Activated T-cell treated with anti-CD3 and anti-CD28 coated beads for 48 hours (primary cell): ENCODE results near the gene SYNE2.
"Not testable (repeated sequence)": the region's sequence is repeated elsewhere in the genome, so short reads cannot be mapped to it uniquely, and the experiment has no call there.

Experiments used
- DNase-seq: peaks from one replicate; pipeline ENCODE4 v3.0.0-alpha.2; 2020; ENCODE audit warnings: low read depth

Gene SYNE2

DNA sequence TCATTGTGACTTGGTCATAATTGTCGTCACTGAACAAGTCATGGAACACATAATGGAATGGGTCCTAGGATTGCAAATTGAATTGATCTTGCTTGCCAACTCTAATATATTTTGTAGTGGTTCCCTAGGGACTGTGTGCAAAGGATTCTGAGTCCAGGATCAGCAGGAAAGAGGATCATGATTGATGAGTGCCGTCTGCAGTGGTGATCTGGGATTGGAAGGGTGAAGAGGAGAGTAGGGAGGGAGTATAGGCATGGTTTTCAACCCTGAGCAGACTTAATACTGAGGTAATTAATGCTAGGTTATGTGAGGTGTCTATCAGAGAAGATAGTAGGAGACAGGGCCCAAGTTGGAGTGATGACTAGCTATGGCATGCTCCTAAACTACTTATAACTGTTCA is 272.5 kb downstream of the SYNE2 start:
- no peak for DNase-seq

- DNase-seq, result no peak
Observed at GRCh38 chr14:64126548-64126947, 273.7 kb downstream of the SYNE2 start.

DNA sequence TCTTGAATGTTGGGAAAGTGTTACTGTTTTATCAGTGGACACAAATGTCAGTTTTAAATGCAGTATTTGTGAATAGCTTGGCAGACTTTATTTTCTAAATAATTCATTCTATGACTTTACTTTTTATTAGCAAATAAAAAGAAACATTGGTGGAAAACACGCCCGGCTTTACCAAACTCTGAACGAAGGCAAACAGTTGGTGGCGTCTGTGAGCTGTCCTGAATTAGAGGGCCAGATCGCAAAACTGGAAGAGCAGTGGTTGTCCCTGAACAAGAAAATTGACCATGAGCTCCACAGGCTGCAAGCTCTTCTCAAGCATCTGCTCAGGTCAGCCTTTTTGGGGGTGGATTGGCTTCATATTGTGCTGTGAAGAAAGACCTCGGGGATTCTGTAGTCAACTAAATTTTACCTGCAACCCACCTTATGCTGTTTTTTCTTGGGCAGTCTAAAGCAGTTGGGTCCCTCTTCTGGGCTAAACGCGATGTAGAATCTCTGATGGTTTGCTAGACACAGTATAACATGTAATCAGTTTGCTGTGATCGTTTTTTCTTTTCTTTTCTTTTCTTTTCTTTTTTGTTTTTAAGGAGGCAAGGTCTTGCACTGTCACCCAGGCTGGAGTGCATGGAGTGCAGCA is 285.0 kb downstream of the SYNE2 start:
- DNase-seq, result no peak

DNA sequence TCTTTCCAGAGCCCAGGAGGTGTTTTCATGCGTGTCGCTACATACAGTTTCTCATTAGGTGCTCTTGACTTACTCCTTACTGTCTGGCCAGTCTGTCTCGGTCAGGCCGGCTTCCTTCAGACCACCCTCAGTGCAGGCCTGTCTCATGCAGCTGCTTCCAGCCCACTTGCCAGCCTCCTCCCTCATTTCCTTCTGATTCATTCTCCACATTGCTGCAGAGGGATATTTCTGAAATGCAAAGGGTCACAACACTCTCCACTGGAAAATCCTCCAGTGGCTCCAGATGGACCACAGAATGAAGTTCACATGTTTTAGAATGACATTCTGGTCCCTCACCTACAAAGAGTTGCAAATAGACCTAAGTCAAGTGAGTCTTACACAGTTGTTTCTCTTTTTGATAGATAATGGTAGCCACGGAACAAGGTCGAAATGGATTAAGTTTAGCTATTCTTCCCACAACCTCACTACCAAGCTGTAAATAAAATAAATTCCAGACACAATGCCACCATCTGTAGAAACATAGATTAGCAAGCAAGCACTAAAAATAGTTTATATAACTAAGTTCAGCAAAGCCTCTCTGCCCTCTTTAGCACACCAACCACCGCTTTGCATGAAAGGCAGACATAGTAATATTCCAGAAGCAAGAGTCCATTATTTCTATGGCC is 294.5 kb downstream of the SYNE2 start:
- DNase-seq, result no peak

- no peak for DNase-seq
Observed at GRCh38 chr14:64149921-64150320, 297.1 kb downstream of the SYNE2 start.

GRCh38 chr14:64158608-64159007 is 305.8 kb downstream of the SYNE2 start:
- DNase-seq, result no peak

DNA sequence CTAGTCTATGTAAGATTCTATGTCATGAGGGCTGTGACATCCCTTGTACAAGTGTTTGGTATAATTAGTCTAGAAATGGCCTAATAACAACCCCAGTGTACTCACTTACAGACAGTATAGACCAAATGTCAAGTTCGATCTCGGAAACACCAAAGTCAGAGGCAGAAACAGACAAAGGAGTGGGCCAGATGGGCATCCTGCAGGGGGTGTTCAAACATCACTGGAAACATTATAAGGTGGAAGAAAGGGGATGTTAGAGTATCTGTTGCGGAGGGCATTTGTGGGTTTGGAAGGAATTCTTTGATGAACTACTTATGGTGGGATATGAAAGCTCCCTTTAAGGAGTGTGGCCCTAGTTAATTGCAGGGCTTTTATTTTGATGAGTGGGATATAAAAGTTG is 306.8 kb downstream of the SYNE2 start:
- DNase-seq, result no peak

- DNase-seq, result no peak
Observed at GRCh38 chr14:64170181-64170580, 317.4 kb downstream of the SYNE2 start.

DNA sequence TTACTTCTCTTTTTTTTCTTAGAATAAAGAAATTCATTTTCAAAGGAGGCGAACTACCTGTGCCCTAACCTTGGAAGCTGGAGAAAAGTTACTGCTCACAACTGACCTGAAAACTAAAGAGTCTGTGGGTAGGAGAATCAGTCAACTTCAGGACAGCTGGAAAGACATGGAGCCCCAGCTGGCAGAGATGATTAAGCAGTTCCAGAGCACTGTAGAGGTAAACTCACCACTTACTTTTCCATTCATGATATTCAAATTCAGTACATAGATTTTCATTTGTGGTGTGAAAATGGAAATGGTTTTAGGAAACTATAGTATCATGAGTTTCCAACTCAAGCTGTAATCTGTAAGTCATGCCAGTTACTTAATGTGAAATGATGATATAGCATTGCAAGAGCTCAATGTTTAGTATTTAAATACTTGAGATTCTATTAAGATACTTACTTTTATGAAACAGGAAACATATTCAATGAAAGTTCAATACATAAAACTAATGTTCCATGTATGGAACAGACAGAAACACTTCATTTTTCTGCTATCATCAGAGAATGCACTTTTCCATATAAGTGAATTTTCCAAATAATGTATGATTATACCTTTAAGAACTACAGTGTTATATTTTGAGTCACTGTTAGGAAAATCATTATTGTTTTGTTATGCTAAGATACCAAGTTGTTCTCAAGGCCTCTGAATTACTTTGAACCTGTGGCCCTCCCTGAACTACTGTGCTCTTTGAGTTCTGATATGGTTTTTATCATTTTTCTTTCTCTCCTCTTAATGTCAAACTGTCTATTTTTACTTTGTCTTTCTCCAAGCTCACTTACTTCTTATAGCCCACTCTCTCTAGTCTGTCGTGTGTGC is 322.3 kb downstream of the SYNE2 start:
- DNase-seq, result no peak

DNA sequence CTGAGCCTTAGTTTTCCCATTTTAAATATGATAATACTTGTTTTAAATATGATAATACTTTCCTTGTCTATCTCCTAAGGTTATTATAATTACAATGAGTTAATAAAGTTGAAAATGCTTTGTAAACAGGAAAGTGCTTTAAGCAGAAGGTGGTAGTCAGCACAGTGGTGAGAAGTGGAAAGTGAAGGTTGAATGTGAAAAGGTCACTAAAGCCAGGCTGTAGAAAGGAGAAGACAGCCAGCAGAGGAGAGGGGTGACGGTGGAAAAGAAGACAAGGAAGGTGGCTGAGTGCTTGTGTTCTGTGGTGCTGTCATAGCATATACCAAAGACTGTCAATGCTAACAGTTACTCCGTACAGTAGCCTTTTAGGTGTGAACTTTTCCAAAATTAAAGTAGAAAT is 323.5 kb downstream of the SYNE2 start:
- no peak for DNase-seq

DNA sequence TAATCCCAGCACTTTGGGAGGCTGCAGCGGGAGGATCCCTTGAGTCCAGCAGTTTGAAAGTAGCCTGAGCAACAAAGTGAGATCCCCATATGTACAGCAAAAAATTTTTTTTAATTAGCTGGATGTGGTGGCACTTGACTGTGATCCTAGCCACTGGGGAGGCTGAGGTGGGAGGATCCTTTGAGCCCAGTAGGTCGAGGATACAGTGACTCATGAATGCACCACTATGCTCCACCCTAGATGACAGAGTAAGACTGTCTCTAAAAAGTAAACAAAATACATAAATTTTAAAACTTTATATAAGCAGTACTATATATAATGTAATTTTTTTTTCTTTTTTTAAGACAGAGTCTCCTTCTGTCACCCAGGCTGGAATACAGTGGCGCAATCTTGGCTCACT is 326.0 kb downstream of the SYNE2 start:
- DNase-seq, result no peak

DNA sequence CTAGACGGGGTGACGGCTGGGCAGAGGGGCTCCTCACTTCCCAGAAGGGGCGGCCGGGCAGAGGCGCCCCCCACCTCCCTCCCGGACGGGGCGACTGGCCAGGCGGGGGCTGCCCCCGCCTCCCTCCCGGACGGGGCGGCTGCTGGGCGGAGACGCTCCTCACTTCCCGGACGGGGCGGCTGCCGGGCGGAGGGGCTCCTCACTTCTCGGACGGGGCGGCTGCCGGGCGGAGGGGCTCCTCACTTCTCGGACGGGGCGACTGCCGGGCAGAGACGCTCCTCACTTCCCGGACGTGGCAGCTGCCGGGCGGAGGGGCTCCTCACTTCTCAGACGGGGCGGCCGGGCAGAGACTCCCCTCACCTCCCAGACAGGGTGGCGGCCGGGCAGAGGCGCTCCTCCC is 330.1 kb downstream of the SYNE2 start:
- DNase-seq, result not testable (repeated sequence)

DNA sequence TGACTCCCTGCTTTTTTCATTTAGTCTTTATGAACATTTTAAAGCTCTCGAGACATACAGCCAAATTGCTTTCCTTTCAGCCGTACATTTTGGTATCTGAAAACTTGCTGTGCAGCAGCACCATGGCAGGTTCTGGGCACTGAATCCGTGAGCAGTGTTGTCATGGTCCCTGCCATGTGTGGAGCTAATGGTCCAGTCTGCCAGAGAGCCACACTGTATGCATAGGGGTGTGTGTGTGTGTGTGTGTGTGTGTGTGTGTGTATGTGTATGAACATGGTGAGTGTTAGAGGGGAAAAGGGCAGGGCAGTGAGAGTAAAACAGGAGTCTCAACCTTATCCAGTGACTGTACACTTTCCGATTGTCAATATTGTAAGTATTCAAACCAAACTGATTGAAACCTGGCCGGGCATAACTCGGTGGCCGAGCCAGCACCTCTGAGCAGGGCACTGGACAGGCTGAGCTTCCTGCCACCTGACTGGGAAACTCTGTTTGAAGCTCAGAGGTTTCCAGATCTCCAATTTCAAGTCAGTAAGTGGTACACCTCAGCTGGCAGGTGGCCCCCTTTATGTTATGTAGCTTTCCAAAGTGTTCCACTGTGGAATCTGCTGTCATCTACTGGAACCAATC is 331.4 kb downstream of the SYNE2 start:
- no peak for DNase-seq

GRCh38 chr14:64185184-64185583 is 332.4 kb downstream of the SYNE2 start:
- no peak for DNase-seq

DNA sequence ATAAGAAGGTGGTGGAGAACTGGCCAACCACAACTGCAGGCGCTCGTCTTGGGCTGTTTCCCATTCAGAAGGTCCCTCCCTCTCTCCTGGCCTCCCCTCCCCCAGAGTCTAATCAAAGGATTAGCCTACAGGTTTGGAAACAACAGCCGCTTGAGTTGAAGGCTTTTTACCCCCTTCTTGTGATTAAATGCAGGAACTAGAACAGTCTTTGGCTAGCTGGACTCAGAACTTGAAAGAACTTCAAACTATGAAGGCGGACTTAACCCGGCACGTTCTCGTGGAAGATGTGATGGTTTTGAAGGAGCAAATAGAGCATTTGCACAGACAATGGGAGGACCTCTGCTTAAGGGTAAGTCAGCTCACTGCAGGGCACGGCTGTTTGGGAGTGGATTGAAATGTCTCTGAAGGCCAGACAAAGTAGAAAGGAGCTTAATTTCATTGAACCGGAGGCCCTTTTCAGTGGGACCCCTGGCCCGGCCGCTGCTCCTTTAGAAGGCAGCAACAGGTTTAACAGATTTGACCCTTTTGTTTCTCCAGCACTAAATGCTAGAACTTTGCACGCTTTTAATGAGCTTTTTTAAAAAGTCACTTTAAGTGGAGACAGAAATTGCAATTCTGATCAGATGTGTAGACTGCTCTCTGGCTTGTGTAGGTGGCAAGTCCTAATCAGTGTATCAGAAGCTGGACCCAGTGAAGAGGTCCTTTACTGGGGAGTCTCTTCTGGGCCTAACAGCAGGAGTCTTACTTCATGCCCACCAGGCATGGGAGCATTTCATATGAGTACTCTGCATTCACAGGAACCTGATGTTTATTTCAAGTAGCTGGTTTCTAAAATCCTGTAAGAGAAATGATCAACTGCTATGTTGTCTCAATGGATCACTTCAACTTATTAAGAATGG is 333.7 kb downstream of the SYNE2 start:
- no peak for DNase-seq

GRCh38 chr14:64187331-64187730 is 334.5 kb downstream of the SYNE2 start:
- no peak for DNase-seq

DNA sequence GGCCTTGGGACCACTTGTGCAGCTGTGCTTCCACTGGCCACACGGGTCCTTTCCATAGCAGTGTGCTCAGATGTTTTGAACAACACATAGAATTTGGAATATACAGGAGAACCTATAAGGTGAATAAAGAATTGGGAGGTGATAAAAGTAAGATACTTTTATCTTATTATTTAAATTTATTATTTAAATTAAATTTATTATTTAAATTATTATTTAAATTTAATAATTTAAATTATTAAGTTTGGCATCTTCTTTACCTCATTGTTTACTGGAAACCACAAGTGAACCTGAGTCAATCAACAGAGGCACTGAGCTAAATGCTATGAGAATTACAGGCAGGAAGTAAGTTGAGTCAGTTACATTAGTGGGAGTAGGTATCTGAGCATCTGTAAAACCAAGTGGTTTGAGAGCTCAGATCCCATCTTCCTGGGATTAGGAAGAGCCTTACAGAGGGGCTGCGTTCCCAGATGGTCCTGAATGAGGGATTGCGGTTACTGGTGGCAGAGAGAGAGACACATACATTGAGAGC is 338.2 kb downstream of the SYNE2 start:
- no peak for DNase-seq

DNA sequence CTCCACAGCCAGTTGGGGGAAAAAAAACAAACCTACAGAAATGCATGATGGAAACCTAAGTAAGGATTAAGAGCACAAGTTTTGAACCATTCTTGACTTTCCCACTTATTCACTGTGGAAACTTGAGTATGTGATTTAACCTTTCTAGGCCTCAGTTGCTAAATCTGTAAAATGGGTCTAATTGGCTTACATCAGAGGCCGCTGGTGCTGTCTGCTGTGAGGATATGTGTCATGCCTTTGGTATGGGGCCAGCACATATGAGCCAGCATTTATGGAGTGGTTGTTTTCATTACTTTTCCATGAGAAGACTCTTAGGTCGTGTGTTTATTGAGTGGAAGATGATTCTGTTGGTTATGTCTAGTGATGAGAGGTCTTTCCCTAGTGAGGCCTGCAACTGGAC is 339.0 kb downstream of the SYNE2 start:
- DNase-seq, result no peak

DNA sequence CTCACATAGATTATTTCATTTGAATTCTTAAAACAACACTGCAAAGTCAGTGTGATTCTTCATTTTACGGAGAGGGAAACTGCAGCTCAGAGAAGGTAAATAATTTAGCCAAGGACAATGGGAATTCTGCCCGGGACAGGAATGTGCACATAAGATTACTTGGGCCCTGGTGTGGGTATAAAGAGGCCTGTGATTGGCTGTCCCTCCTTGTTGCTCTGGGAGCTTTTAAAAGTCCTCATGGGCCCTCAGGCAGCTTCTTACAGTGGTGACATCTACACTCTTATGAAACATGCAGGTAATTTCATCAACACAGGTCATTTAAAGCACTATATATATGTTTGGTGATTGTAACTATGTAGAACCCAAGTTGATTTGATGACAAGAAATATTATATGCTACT is 341.0 kb downstream of the SYNE2 start:
- DNase-seq, result no peak

GRCh38 chr14:64194404-64194803 is 341.6 kb downstream of the SYNE2 start:
- DNase-seq, result no peak

GRCh38 chr14:64195199-64195598 is 342.4 kb downstream of the SYNE2 start:
- no peak for DNase-seq
